Mesenchymal stem cell (in vitro differentiated cells and primary cell): Measurements from ENCODE around the gene CAPN3.

Experiments used
- DNase-seq: peaks from one replicate; pipeline ENCODE4 v3.0.0-alpha.2; 2013
- H2AFZ ChIP-seq: one replicate; pipeline ENCODE4 v1.6.1; 2013; ENCODE audit warnings: low read depth, mild to moderate bottlenecking, control low read depth, inconsistent platforms, low read length, moderate library complexity
- H2AK5ac ChIP-seq: 2 replicates; pipeline ENCODE4 v1.6.1; 2013; ENCODE audit warnings: low read length, moderate library complexity, mild to moderate bottlenecking, inconsistent platforms; ENCODE audit not compliant: severe bottlenecking
- H2BK120ac ChIP-seq: one replicate; pipeline ENCODE4 v1.6.1; 2013; ENCODE audit warnings: low read depth, mild to moderate bottlenecking, inconsistent platforms, low read length, moderate library complexity
- H2BK12ac ChIP-seq, 2 experiments: one replicate each; pipeline ENCODE4 v1.6.1; 2013; ENCODE audit warnings: inconsistent platforms in 2 of 2, low read length in 2 of 2, mild to moderate bottlenecking in 2 of 2, moderate library complexity in 2 of 2, control low read depth in 1 of 2
- H2BK15ac ChIP-seq: one replicate; pipeline ENCODE4 v1.6.1; 2013; ENCODE audit warnings: mild to moderate bottlenecking, low read depth, inconsistent platforms; ENCODE audit not compliant: poor library complexity, severe bottlenecking
- H2BK5ac ChIP-seq: 2 replicates; pipeline ENCODE4 v1.6.1; 2013; ENCODE audit warnings: low read depth, mild to moderate bottlenecking, low read length, control low read depth, inconsistent platforms; ENCODE audit not compliant: poor library complexity, severe bottlenecking
- H3K14ac ChIP-seq, 2 experiments: one replicate each; pipeline ENCODE4 v1.6.1; 2013; ENCODE audit warnings: inconsistent platforms in 2 of 2, low read length in 2 of 2, control low read depth in 1 of 2, mild to moderate bottlenecking in 1 of 2, moderate library complexity in 1 of 2
- H3K18ac ChIP-seq, 2 experiments: one replicate each; pipeline ENCODE4 v1.6.1; 2013; ENCODE audit warnings: inconsistent platforms in 2 of 2, low read length in 2 of 2, control low read depth in 1 of 2, low read depth in 1 of 2, mild to moderate bottlenecking in 1 of 2
- H3K23ac ChIP-seq, 2 experiments: one replicate each; pipeline ENCODE4 v1.6.1; 2013; ENCODE audit warnings: inconsistent platforms in 2 of 2, low read length in 2 of 2, mild to moderate bottlenecking in 2 of 2, moderate library complexity in 2 of 2, control low read depth in 1 of 2
- H3K27ac ChIP-seq: 2 replicates; pipeline ENCODE4 v1.5.1; 2013; ENCODE audit warnings: mild to moderate bottlenecking, moderate library complexity, low read length, control low read depth, inconsistent platforms; ENCODE audit not compliant: poor library complexity, severe bottlenecking
- H3K27me3 ChIP-seq, 2 experiments: 2 replicates each; pipeline versions ENCODE4 v1.6.1 to v1.7.0; 2013; ENCODE audit warnings: low read length in 2 of 2, mild to moderate bottlenecking in 2 of 2, moderate library complexity in 2 of 2, control low read depth in 1 of 2, inconsistent platforms in 1 of 2; ENCODE audit not compliant: control insufficient read depth in 1 of 2, insufficient read depth in 1 of 2
- H3K36me3 ChIP-seq, 2 experiments: 2 replicates each; pipeline versions ENCODE4 v1.6.1 to v1.7.0; 2013; ENCODE audit warnings: low read length in 2 of 2, control low read depth in 1 of 2, inconsistent platforms in 1 of 2, low read depth in 1 of 2, mild to moderate bottlenecking in 1 of 2; ENCODE audit not compliant: insufficient read depth in 2 of 2, control insufficient read depth in 1 of 2
- H3K4ac ChIP-seq, 2 experiments: one replicate each; pipeline ENCODE4 v1.6.1; 2013; ENCODE audit warnings: inconsistent platforms in 2 of 2, low read length in 2 of 2, mild to moderate bottlenecking in 2 of 2, moderate library complexity in 2 of 2, control low read depth in 1 of 2, low read depth in 1 of 2
- H3K4me1 ChIP-seq: 2 replicates; pipeline ENCODE4 v1.6.1; 2013; ENCODE audit warnings: low read depth, low read length, control low read depth; ENCODE audit not compliant: control insufficient read depth, insufficient read depth
- H3K4me2 ChIP-seq: 2 replicates; pipeline ENCODE4 v1.6.1; 2013; ENCODE audit warnings: low read length, mild to moderate bottlenecking, inconsistent platforms; ENCODE audit not compliant: poor library complexity, severe bottlenecking
- H3K4me3 ChIP-seq, 2 experiments: 2 replicates each; pipeline versions ENCODE4 v1.5.1 to v1.7.0; 2013; ENCODE audit warnings: low read length in 2 of 2, mild to moderate bottlenecking in 2 of 2, control low read depth in 1 of 2, low read depth in 1 of 2; ENCODE audit not compliant: insufficient read depth in 1 of 2
- H3K79me1 ChIP-seq: replicated peaks from 2 replicates; pipeline ENCODE4 v1.6.1; 2013; ENCODE audit warnings: mild to moderate bottlenecking, control low read depth, low read length, inconsistent platforms; ENCODE audit not compliant: poor library complexity, severe bottlenecking
- H3K9ac ChIP-seq: 2 replicates; pipeline ENCODE4 v1.7.0; 2013; ENCODE audit warnings: mild to moderate bottlenecking, low read length, moderate library complexity
- H3K9me3 ChIP-seq: 2 replicates; pipeline ENCODE4 v1.7.0; 2013; ENCODE audit warnings: mild to moderate bottlenecking, low read length; ENCODE audit not compliant: control insufficient read depth
- H4K8ac ChIP-seq: one replicate; pipeline ENCODE4 v1.6.1; 2013; ENCODE audit warnings: inconsistent platforms, mild to moderate bottlenecking, low read length, moderate library complexity
- H4K91ac ChIP-seq: one replicate; pipeline ENCODE4 v1.6.1; 2013; ENCODE audit warnings: mild to moderate bottlenecking, low read length, inconsistent platforms
- WGBS: methylation state at CpG from one replicate; pipeline ENCODE4 v1.1.7; 2013; ENCODE audit warnings: mixed read lengths; 5-methylcytosine and 5-hydroxymethylcytosine counted together

The CAPN3 gene

GRCh38 chr15:42404461-42405235 is 45.3 kb downstream of the CAPN3 start:
- Histone ChIP-seq H3K79me1 (no peaks in the 10 kb centered on the region), H4K8ac (no peak overlapping the region), H4K91ac (no peak overlapping the region), H3K27ac (no peak overlapping the region), H2BK120ac (no peak overlapping the region), H3K18ac (no peak overlapping the region), H2AFZ (no peak overlapping the region), H3K4ac (no peak overlapping the region), H3K4me3 (no peak overlapping the region), H3K23ac (no peak overlapping the region), H3K9me3 (no peaks in the 10 kb centered on the region), H3K4me2 (no peak overlapping the region), H3K4me1 (no peaks in the 10 kb centered on the region), H3K27me3 (no peaks in the 10 kb centered on the region), H3K36me3 (peaks cover 16 to 46% of the 10 kb centered on the region in 2 experiments), H2BK12ac (no peak overlapping the region), H3K9ac (no peak overlapping the region), H3K14ac (no peak overlapping the region), H2BK15ac (no peak overlapping the region), H2AK5ac (no peak overlapping the region), H2BK5ac (no peak overlapping the region)
- DNase-seq, result no peak
- WGBS, result 94% methylated on average over 12 of the region's 12 CpGs

DNA sequence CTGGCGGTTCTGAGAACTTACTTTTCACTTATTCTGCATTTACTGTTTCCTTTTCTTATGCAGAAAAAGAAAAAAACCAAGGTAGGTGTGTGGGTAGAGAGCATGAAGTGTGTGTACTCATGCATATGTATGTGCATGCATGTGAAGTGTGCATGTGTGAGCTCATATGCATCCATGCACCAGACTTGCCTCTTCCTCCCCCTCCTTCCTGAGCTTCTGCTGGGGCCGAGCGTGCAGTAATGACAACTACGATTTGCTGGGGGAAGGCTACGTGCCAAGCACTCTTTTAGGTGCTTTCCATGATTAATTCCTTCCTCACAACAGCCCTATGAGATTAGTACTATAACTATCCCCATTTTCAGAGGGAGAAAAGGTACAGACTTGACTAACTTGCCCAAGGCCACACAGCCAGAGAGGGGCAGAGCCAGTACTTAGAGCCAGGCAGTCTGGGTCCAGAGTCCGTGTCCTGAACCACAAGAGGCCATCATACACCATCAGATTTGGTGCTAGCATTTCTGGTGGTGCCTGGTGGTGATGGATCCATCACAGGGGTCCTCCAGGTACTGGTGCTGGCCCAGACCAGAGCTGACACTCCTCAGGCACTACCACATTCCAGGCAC is 46.7 kb downstream of the CAPN3 start:
- no peak overlapping the region for H3K14ac ChIP-seq
- H3K27ac ChIP-seq, result no peak overlapping the region
- H3K4me2 ChIP-seq, result no peak overlapping the region
- H3K27me3 ChIP-seq, result no peaks in the 10 kb centered on the region
- no peaks in the 10 kb centered on the region for H3K79me1 ChIP-seq
- H2BK120ac ChIP-seq, result no peak overlapping the region
- H3K4ac ChIP-seq, result no peak overlapping the region
- no peaks in the 10 kb centered on the region for H3K4me1 ChIP-seq
- H2AFZ ChIP-seq, result no peak overlapping the region
- H3K36me3 ChIP-seq, result peaks cover 29 to 50% of the 10 kb centered on the region in 2 experiments
- no peak for DNase-seq
- 86% methylated on average over 5 of the region's 6 CpGs for WGBS
- no peak overlapping the region for H3K4me3 ChIP-seq
- H3K9me3 ChIP-seq, result no peaks in the 10 kb centered on the region
- no peak overlapping the region for H2BK5ac ChIP-seq
- H3K23ac ChIP-seq, result no peak overlapping the region
- no peak overlapping the region for H4K91ac ChIP-seq
- H3K9ac ChIP-seq, result no peak overlapping the region
- no peak overlapping the region for H2AK5ac ChIP-seq
- H3K18ac ChIP-seq, result no peak overlapping the region
- no peak overlapping the region for H2BK12ac ChIP-seq
- H2BK15ac ChIP-seq, result no peak overlapping the region
- no peak overlapping the region for H4K8ac ChIP-seq

DNA sequence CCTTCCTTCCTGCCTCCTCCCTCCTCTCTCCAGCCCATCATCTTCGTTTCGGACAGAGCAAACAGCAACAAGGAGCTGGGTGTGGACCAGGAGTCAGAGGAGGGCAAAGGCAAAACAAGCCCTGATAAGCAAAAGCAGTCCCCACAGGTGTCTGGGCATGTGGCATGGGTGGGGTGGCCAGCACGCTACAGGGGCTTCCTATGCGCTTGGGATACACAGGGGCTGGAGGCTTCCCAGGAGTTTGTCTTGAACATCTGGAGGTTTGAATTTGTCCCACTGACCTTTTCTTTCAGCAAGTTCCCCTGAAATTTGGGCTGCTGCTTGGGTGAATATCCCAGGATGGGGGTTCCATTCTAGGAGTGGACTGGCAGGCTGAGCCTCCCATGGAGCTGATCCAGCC is 48.9 kb downstream of the CAPN3 start:
- H3K9ac ChIP-seq, result no peak overlapping the region
- H2BK5ac ChIP-seq, result no peak overlapping the region
- no peak overlapping the region for H2AFZ ChIP-seq
- no peaks in the 10 kb centered on the region for H3K27me3 ChIP-seq
- 93% methylated on average over 4 of the region's 4 CpGs for WGBS
- peaks cover 42 to 55% of the 10 kb centered on the region in 2 experiments for H3K36me3 ChIP-seq
- H2BK15ac ChIP-seq, result no peak overlapping the region
- no peak overlapping the region for H4K8ac ChIP-seq
- H3K4me2 ChIP-seq, result no peak overlapping the region
- DNase-seq, result no peak
- no peak overlapping the region for H4K91ac ChIP-seq
- no peak overlapping the region for H3K14ac ChIP-seq
- H3K9me3 ChIP-seq, result no peaks in the 10 kb centered on the region
- H3K4ac ChIP-seq, result no peak overlapping the region
- H3K23ac ChIP-seq, result no peak overlapping the region
- H3K4me1 ChIP-seq, result no peaks in the 10 kb centered on the region
- no peak overlapping the region for H2AK5ac ChIP-seq
- H2BK120ac ChIP-seq, result no peak overlapping the region
- H3K4me3 ChIP-seq, result no peak overlapping the region
- no peak overlapping the region for H3K27ac ChIP-seq
- no peak overlapping the region for H3K18ac ChIP-seq
- H3K79me1 ChIP-seq, result no peaks in the 10 kb centered on the region
- no peak overlapping the region for H2BK12ac ChIP-seq

DNA sequence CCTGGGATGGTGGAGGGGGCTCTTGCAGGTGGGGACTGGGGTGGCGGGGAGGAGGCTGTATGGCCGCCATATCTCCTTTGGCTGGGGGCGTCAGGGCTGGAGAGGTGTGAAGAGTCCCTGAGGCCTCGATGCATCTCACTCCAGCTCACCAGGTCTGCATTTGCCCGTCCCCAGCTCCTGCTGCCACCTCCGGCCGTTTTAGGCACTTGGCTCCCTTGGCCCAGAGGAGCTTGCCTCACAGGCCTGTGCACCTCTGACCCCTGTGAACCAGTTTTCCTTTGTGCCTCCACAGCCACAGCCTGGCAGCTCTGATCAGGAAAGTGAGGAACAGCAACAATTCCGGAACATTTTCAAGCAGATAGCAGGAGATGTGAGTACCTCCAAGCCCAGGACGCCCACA is 49.7 kb downstream of the CAPN3 start:
- Histone ChIP-seq H3K9me3 (no peaks in the 10 kb centered on the region), H2AK5ac (no peak overlapping the region), H2BK120ac (no peak overlapping the region), H3K23ac (no peak overlapping the region), H4K91ac (no peak overlapping the region), H3K4me2 (no peak overlapping the region), H3K9ac (no peak overlapping the region), H3K18ac (no peak overlapping the region), H2BK12ac (no peak overlapping the region), H4K8ac (no peak overlapping the region), H3K4me1 (no peaks in the 10 kb centered on the region), H3K4ac (no peak overlapping the region), H3K36me3 (peaks cover 42 to 55% of the 10 kb centered on the region in 2 experiments), H2BK15ac (no peak overlapping the region), H3K14ac (no peak overlapping the region), H3K27ac (no peak overlapping the region), H3K4me3 (no peak overlapping the region), H3K27me3 (no peaks in the 10 kb centered on the region), H2BK5ac (no peak overlapping the region), H2AFZ (no peak overlapping the region), H3K79me1 (no peaks in the 10 kb centered on the region)
- DNase-seq, result no peak
- WGBS, result 90% methylated on average over 8 of the region's 9 CpGs
